Spleen (tissue), 7 donors: Measurements from ENCODE around the gene GPR78.

Experiments used
- CTCF ChIP-seq, 11 experiments: fragments of 200-600 bp in 7 of 11; fragments of 450-650 bp in 4 of 11; sonication (generic) in 4 of 11; IDR thresholded peaks in 8 of 11; conservative IDR thresholded peaks in 3 of 11; 1 replicate in 7 of 11; 2 replicates in 4 of 11; pipeline versions ENCODE4 v1.4.0 to v1.8.0; 2016 to 2021; ENCODE audit warnings: antibody characterized with exemption in 11 of 11, inconsistent platforms in 4 of 11, mild to moderate bottlenecking in 1 of 11
- POLR2A ChIP-seq, 3 donors: fragments of 450-650 bp; IDR thresholded peaks; one replicate each; pipeline ENCODE4 v1.5.1; 2017; ENCODE audit warnings: antibody characterized with exemption in 3 of 3, mild to moderate bottlenecking in 1 of 3
- donor health status: DM: no; HTN: no; CAD: no; lungs with moderate emphysema.
- donor health status: DM: no; HTN: no; CAD: no.
- donor health status: DM: no; HTN: no; CAD: no.

DNA sequence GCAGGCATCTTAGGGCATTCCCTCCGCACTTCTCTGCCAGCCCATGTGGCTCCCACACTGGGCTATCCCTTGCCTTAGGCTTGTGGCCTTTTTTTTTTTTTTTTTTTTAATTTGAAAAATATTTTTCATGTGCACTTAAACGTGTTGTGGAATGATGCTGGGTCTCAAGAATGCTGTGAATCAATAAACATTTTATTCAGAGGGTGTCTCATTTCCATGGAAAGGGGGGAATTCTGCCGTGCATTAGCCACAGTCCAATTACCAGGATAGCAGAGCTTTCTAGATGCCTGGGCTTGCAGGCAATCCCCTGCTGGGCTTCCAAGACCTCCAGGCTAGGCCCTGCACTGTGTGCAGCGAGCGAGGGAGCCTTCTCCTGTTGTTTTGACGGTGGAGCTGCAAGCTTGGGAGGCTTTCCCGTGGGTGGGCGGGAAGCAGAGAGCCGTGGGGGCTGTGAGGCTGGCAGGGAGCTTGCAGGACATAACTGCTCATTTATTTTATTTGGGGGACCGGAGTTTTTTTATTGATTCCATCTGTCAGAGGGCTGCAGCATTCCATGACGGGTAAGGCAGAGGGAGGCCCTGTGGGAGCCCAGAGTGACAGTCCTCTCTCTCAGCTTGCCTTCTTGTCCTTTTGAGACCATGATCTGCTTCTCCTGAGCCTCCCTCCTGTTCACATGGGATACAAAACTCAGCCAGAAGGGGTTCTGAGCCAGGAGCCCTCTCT, 9.8 kb downstream of the GPR78 start:
- TF ChIP-seq POLR2A (IDR thresholded peaks at IDR 0.05) (no peak), CTCF (IDR thresholded peaks at IDR 0.05 in 8 of 11, conservative IDR thresholded peaks at IDR 0.05 in 3 of 11) (no peak)
